Activated B cell treated with CpG ODN at 0.5 μM for 24 hours (primary cell): ENCODE data around the gene RACK1. TPM values are rescaled to one million over a fixed set of nuclear protein-coding genes. Genes with fewer than 3 reads are reported as not detected.

Source experiments
- ATAC-seq: fragments of 200-7000 bp; cut with Tn5 transposase; one replicate; pipeline ENCODE4 v1.10.0; 2021; ENCODE audit warnings: low read depth, mild to moderate bottlenecking, moderate library complexity
- CTCF ChIA-PET: fragments of 350-600 bp; sonication (Branson Sonifier 250); formaldehyde crosslinking; loops from one replicate; lab custom pipeline; 2021; ENCODE audit warnings: antibody characterized with exemption; lab: Charles Lee
- POLR2A ChIA-PET: fragments of 350-600 bp; sonication (Branson Sonifier 250); formaldehyde crosslinking; loops from one replicate; lab custom pipeline; 2021; ENCODE audit warnings: antibody characterized with exemption; lab: Charles Lee
- DNase-seq: peaks from one replicate; pipeline ENCODE4 v3.0.0; 2022
- H3K27ac Mint-ChIP-seq: one replicate; pipeline ENCODE4 v1.8.0; 2020; ENCODE audit warnings: mixed read lengths
- H3K27me3 Mint-ChIP-seq: one replicate; pipeline ENCODE4 v1.8.0; 2021; ENCODE audit warnings: mixed read lengths
- H3K36me3 Mint-ChIP-seq: one replicate; pipeline ENCODE4 v1.8.0; 2021; ENCODE audit warnings: low read depth, mixed read lengths
- H3K4me1 Mint-ChIP-seq: one replicate; pipeline ENCODE4 v1.8.0; 2021; ENCODE audit warnings: mixed read lengths
- H3K4me3 Mint-ChIP-seq: one replicate; pipeline ENCODE4 v1.8.0; 2020; ENCODE audit warnings: mild to moderate bottlenecking, mixed read lengths
- H3K9me3 Mint-ChIP-seq: one replicate; pipeline ENCODE4 v1.8.0; 2020; ENCODE audit warnings: mixed read lengths
- intact Hi-C: fragments of 100-400 bp; cut with micrococcal nuclease; formaldehyde crosslinking; loops from one replicate; pipeline ENCODE4 v1.15.1; 2024
- total RNA-seq: library from RNA; stranded (reverse); gene quantifications from 2 replicates; pipeline ENCODE4 v1.2.3, GENCODE V29; 2022
- TF ChIP-seq, protein P1 (sequence below): fragments of 200-600 bp; IDR thresholded peaks from one replicate; pipeline ENCODE4 v1.8.0; 2022; ENCODE audit warnings: antibody characterized with exemption, mild to moderate bottlenecking

Gene RACK1
- total RNA-seq, 1 donor from 2014 or later, result 2,528 TPM

DNA sequence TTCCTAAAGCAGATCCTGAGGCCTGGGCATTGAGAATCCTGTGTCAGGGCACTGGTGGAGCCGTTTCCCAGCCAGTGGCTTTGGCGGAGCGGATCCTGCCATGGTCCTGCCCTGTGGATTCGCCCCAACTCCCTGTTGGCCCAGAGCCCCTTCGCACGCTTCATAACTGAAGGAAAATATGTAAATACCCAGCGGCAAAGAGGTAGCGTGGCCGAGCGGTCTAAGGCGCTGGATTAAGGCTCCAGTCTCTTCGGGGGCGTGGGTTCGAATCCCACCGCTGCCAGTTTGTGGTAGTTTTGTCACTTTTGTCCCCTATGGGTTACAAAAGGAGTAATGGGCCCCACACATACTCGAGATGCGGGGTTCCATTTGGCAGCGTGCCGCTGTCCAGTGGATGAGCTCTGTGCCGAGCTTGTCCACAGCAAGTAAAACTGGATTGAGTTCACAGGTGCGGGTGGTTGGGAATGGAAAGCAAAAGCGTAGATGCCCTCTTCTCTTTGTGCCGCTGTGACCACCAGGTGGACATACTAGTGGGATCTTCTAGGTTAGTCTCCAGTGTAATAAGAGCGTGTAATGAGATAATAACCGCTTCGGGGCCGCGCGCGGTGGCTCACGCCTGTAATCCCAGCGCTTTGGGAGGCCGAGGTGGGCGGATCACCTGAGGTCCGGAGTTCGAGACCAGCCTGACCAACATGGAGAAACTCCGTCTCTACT, 56.0 kb downstream of the RACK1 start:
- Mint-ChIP-seq H3K9me3 (no peaks in the 10 kb centered on the region), H3K36me3 (peaks cover 28% of the 10 kb centered on the region), H3K4me3 (peak overlapping the region; percentile 88), H3K27me3 (peaks cover 11% of the 10 kb centered on the region), H3K4me1 (peaks cover 51% of the 10 kb centered on the region), H3K27ac (peak overlapping the region; percentile 98)
- ATAC-seq (no peak), DNase-seq (peak; percentile 58)
- intact Hi-C loops, result loop anchor here (1.0 kb wide), 4 partner anchors 14 to 326 kb away; partner anchors contain the start of genes RACK1 and ZFP62
- CTCF ChIA-PET, result interaction anchor here (1.2 to 2.6 kb wide), 4 partner anchors 11 to 37 kb away, joined by 3 to 7 read pairs (median 6); no protein-coding TSS in a partner anchor
- POLR2A ChIA-PET, result interaction anchor here (0.6 to 12.0 kb wide), 11 partner anchors 15 to 377 kb away, joined by 3 to 317 read pairs (median 14); partner anchors contain the start of genes RACK1, TRIM41, TRIM52 and TRIM7
- TF ChIP-seq, protein P1, sequence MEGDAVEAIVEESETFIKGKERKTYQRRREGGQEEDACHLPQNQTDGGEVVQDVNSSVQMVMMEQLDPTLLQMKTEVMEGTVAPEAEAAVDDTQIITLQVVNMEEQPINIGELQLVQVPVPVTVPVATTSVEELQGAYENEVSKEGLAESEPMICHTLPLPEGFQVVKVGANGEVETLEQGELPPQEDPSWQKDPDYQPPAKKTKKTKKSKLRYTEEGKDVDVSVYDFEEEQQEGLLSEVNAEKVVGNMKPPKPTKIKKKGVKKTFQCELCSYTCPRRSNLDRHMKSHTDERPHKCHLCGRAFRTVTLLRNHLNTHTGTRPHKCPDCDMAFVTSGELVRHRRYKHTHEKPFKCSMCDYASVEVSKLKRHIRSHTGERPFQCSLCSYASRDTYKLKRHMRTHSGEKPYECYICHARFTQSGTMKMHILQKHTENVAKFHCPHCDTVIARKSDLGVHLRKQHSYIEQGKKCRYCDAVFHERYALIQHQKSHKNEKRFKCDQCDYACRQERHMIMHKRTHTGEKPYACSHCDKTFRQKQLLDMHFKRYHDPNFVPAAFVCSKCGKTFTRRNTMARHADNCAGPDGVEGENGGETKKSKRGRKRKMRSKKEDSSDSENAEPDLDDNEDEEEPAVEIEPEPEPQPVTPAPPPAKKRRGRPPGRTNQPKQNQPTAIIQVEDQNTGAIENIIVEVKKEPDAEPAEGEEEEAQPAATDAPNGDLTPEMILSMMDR, result no peak

DNA sequence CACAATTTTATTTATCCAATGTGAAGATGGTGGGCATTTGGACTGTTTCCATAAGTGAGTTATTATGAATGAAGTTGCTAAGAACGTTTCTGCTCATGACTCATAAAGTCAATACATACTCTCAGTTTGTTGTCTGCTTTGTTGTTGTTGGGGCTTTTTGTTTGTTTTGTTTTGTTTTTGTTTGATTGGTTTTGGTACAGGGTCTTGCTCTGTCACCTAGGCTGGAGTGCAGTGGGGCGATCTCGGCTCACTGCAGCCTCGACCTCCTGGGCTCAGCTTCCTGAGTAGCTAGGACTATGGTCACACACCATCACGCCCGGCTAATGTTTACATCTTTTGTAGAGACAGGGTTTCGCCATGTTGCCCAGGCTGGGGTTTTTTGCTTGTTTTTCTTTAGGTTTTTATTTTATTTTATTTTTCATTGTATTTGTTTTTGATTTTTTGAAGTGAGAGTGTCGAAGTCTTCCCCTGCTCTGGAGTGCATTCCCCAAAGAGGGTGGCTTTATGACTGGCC, 56.7 kb downstream of the RACK1 start:
- intact Hi-C loops, result no loop called here
- no peaks in the 10 kb centered on the region for H3K9me3 Mint-ChIP-seq
- DNase-seq (no peak), ATAC-seq (no peak)
- H3K27me3 Mint-ChIP-seq, result peaks cover 11% of the 10 kb centered on the region
- H3K4me3 Mint-ChIP-seq, result peak overlapping the region; percentile 88
- CTCF ChIA-PET, result interaction anchor here (1.3 to 2.6 kb wide), 2 partner anchors 15 to 20 kb away, joined by 6 to 7 read pairs; no protein-coding TSS in a partner anchor
- H3K4me1 Mint-ChIP-seq, result peaks cover 51% of the 10 kb centered on the region
- POLR2A ChIA-PET, result interaction anchor here (0.6 to 12.0 kb wide), 8 partner anchors 14 to 74 kb away, joined by 3 to 317 read pairs (median 39); partner anchors contain the start of genes RACK1, TRIM41, TRIM52 and TRIM7
- TF ChIP-seq, protein P1, result no peak
- peak overlapping the region; percentile 98 for H3K27ac Mint-ChIP-seq
- peaks cover 27% of the 10 kb centered on the region for H3K36me3 Mint-ChIP-seq

Other genes with a start within 250 kb of the RACK1 start
- 24.3 and 27.6 TPM in 2 replicates for gene BTNL9, start 203.6 kb downstream of the RACK1 start, total RNA-seq
- not detected in 2 replicates for gene OR2V1, start 112.7 kb downstream of the RACK1 start, total RNA-seq
- not detected in 2 replicates for gene OR2V2, start 96.3 kb downstream of the RACK1 start, total RNA-seq
- gene TRIM7, start 38.7 kb downstream of the RACK1 start, total RNA-seq, result 0.32 and 0.51 TPM in 2 replicates
- 34.9 and 39.6 TPM in 2 replicates for gene TRIM41, start 20.6 kb downstream of the RACK1 start, total RNA-seq
- gene TRIM52, start 17.2 kb upstream of the RACK1 start, total RNA-seq, result 30.9 and 36.9 TPM in 2 replicates
- not detected in 2 replicates for gene OR4F3, start 123.4 kb upstream of the RACK1 start, total RNA-seq